Osteoblast (primary cell): Measurements from ENCODE around the gene FPR2. TPM values are rescaled to one million over a fixed set of nuclear protein-coding genes. Genes with fewer than 3 reads are reported as not detected.

Experiments used
- DNase-seq: peaks from one replicate; pipeline ENCODE4 v3.0.0; 2011; ENCODE audit warnings: low spot score, mixed read lengths; ENCODE audit not compliant: insufficient read length; ENCODE audit errors: missing footprints
- H2AFZ ChIP-seq: 2 replicates; pipeline ENCODE4 v1.6.0; 2011; ENCODE audit warnings: mild to moderate bottlenecking, low read length
- H3K27ac ChIP-seq: 2 replicates; pipeline ENCODE4 v1.5.1; 2011; ENCODE audit warnings: mild to moderate bottlenecking, low read depth, low read length, moderate library complexity
- H3K27me3 ChIP-seq: 2 replicates; pipeline ENCODE4 v1.6.0; 2012; ENCODE audit warnings: mild to moderate bottlenecking, control low read depth, inconsistent platforms, low read length, moderate library complexity; ENCODE audit not compliant: insufficient read depth
- H3K36me3 ChIP-seq: 2 replicates; pipeline ENCODE4 v1.5.1; 2011; ENCODE audit warnings: mild to moderate bottlenecking, low read length, control low read depth, moderate library complexity; ENCODE audit not compliant: insufficient read depth
- H3K4me1 ChIP-seq: 2 replicates; pipeline ENCODE4 v1.5.1; 2011; ENCODE audit warnings: mild to moderate bottlenecking, low read length, control low read depth, moderate library complexity; ENCODE audit not compliant: insufficient read depth
- H3K4me2 ChIP-seq: 2 replicates; pipeline ENCODE4 v1.6.0; 2011; ENCODE audit warnings: mild to moderate bottlenecking, low read length; ENCODE audit not compliant: insufficient read depth
- H3K4me3 ChIP-seq: fragments of 200-600 bp; sonication (generic); 3 replicates; pipeline ENCODE4 v1.5.1; 2012; ENCODE audit warnings: mild to moderate bottlenecking, low read length, inconsistent platforms; ENCODE audit not compliant: insufficient read depth
- H3K79me2 ChIP-seq: 2 replicates; pipeline ENCODE4 v1.6.0; 2012; ENCODE audit warnings: mild to moderate bottlenecking, low read length, control low read depth, inconsistent platforms; ENCODE audit not compliant: insufficient read depth
- H3K9me3 ChIP-seq: 2 replicates; pipeline ENCODE4 v1.5.1; 2011; ENCODE audit warnings: low read depth, low read length, control low read depth
- H4K20me1 ChIP-seq: 2 replicates; pipeline ENCODE4 v1.6.0; 2012; ENCODE audit warnings: mild to moderate bottlenecking, low read length, control low read depth; ENCODE audit not compliant: insufficient read depth
- CTCF ChIP-seq: IDR thresholded peaks from 2 replicates; pipeline ENCODE4 v1.5.1; 2011; ENCODE audit warnings: mild to moderate bottlenecking, low read depth, low read length, moderate library complexity; ENCODE audit errors: extremely low read depth
- total RNA-seq: library from RNA; depleted of rRNA; stranded (reverse); fragments of >200 nt; gene quantifications from 2 replicates; pipeline ENCODE4 v1.2.3, GENCODE V29; 2012

FPR2 gene
- total RNA-seq, 1 donor, result 0.36 TPM

GRCh38 chr19:51786646-51787494, 25.9 kb downstream of the FPR2 start:
- Histone ChIP-seq H3K4me3 (no peak overlapping the region), H4K20me1 (no peaks in the 10 kb centered on the region), H3K4me1 (peaks cover 14% of the 10 kb centered on the region), H3K79me2 (no peaks in the 10 kb centered on the region), H3K27ac (no peak overlapping the region), H3K4me2 (no peak overlapping the region), H2AFZ (no peak overlapping the region), H3K36me3 (no peaks in the 10 kb centered on the region), H3K9me3 (no peaks in the 10 kb centered on the region), H3K27me3 (no peaks in the 10 kb centered on the region)
- no peak for TF ChIP-seq CTCF
- DNase-seq, result no peak

- no peak for TF ChIP-seq CTCF
- no peak overlapping the region for H3K4me2 ChIP-seq
Measured at GRCh38 chr19:51788029-51788428, 27.0 kb downstream of the FPR2 start.

GRCh38 chr19:51789061-51789795, 28.2 kb downstream of the FPR2 start:
- no peak for DNase-seq
- peaks cover 13% of the 10 kb centered on the region for H3K4me1 ChIP-seq
- TF ChIP-seq CTCF, result no peak
- no peak overlapping the region for H3K4me3 ChIP-seq
- H4K20me1 ChIP-seq, result no peaks in the 10 kb centered on the region
- no peaks in the 10 kb centered on the region for H3K9me3 ChIP-seq
- H3K27me3 ChIP-seq, result no peaks in the 10 kb centered on the region
- H3K4me2 ChIP-seq, result no peak overlapping the region
- peak overlapping the region; percentile 24 for H3K27ac ChIP-seq
- peak overlapping the region; percentile 24 for H2AFZ ChIP-seq
- no peaks in the 10 kb centered on the region for H3K79me2 ChIP-seq
- no peaks in the 10 kb centered on the region for H3K36me3 ChIP-seq

More at GRCh38 chr19:51788029-51788428, 27.0 kb downstream of the FPR2 start:
- H3K9me3 ChIP-seq, result no peaks in the 10 kb centered on the region
- no peaks in the 10 kb centered on the region for H3K36me3 ChIP-seq
- DNase-seq, result no peak
- H3K4me1 ChIP-seq, result peaks cover 14% of the 10 kb centered on the region
- no peak overlapping the region for H2AFZ ChIP-seq
- H3K27me3 ChIP-seq, result no peaks in the 10 kb centered on the region
- no peaks in the 10 kb centered on the region for H3K79me2 ChIP-seq
- no peak overlapping the region for H3K4me3 ChIP-seq
- H3K27ac ChIP-seq, result no peak overlapping the region
- no peaks in the 10 kb centered on the region for H4K20me1 ChIP-seq

- Histone ChIP-seq H2AFZ (no peak overlapping the region), H3K27me3 (no peaks in the 10 kb centered on the region), H4K20me1 (no peaks in the 10 kb centered on the region), H3K79me2 (no peaks in the 10 kb centered on the region), H3K4me2 (no peak overlapping the region), H3K9me3 (no peaks in the 10 kb centered on the region), H3K4me1 (no peaks in the 10 kb centered on the region), H3K36me3 (no peaks in the 10 kb centered on the region), H3K4me3 (no peak overlapping the region), H3K27ac (no peak overlapping the region)
- TF ChIP-seq CTCF, result no peak
- no peak for DNase-seq
Measured at GRCh38 chr19:51792932-51793331, 32.0 kb downstream of the FPR2 start.
